ENCODE data around the gene ARF3. TPM values are rescaled to one million over a fixed set of nuclear protein-coding genes. Genes with fewer than 3 reads are reported as not detected.

The ARF3 gene
- polyA plus RNA-seq, 4 donors, result 37.3 to 104 (median 67.4) TPM

DNA sequence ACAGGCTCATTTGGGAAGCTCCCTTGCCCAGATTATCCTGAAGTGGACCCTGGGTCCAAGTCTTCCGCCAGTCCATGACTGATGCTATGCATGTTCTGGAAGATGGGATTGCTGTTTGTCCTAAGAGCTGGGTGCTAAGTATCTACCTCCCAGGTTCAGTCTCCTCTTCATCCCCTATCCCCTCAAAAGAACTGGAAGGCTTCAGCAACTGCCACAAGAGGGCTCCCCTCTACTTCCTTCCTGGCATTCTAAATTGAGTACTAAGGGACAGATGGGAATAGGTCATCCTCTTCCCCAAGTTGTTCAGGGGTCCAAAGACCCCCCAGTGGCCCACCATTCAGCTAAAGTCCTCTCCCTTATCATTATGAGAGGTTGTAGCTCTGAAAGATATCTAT, 23.0 kb downstream of the ARF3 start:
- FAIRE-seq (no peak), DNase-seq (peak in 1 of 2 donors; percentile 27)
- Histone ChIP-seq H3K4me1 (ENCODE audit: control insufficient read depth in 3 of 3, insufficient read depth in 2 of 3, low read depth in 1 of 3, low read length in 2 of 3) (no peaks in the 10 kb centered on the region), H3K36me3 (ENCODE audit: control insufficient read depth in 3 of 3, insufficient read depth in 2 of 3, low read depth in 1 of 3, low read length in 3 of 3) (peaks cover 0 to 70% (median 5%) of the 10 kb centered on the region in 3 donors), H3K4me3 (ENCODE audit: low read depth in 1 of 3, low read length in 3 of 3) (no peak overlapping the region), H3K27me3 (ENCODE audit: control insufficient read depth in 3 of 3, insufficient read depth in 3 of 3, low read length in 3 of 3) (no peaks in the 10 kb centered on the region), H3K9me3 (ENCODE audit: control insufficient read depth in 2 of 2, insufficient read depth in 1 of 2, low read depth in 1 of 2, low read length in 1 of 2) (no peaks in the 10 kb centered on the region), H3K27ac (ENCODE audit: low read depth in 1 of 3, low read length in 2 of 3) (peak overlapping the region in 2 of 3 donors; percentile 41 to 89)
- 93 to 100% (median 98%) methylated on average over 1 of the region's 1 CpG for WGBS, 3 donors

DNA sequence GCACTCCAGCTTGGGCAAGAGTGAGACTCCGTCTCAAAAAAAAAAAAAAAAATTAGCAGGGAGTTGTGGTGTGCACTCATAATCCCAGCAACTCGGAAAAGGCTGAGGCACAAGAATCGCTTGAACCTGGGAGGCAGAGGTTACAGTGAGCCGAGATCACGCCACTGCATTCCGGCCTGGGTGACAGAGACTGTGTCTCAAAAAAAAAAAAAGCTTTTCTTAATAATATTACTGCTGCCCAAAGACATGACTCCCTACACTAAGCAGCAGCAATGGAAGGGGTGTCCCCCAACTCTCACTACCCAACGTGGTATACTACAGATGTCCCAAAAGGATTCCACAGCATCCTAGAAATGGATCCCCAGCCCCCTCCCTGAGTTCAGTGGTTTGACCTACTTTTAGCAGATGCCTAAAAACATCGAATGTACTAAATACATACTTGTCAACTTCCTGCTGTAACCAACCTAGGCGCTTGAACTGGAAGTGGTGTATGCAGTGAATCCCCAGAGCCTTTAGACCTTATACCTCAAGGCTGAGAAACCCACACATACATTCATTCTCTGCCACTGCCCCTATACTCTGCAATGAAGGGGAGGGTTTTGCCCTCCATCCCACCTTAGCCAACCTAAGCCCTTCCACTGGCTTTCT, 23.5 kb downstream of the ARF3 start:
- DNase-seq (peak in 1 of 2 donors; percentile 54), FAIRE-seq (no peak)
- H3K36me3 ChIP-seq (ENCODE audit: control insufficient read depth in 3 of 3, insufficient read depth in 2 of 3, low read depth in 1 of 3, low read length in 3 of 3), result peaks cover 0 to 68% (median 4%) of the 10 kb centered on the region in 3 donors
- no peak overlapping the region for H3K4me3 ChIP-seq (ENCODE audit: low read depth in 1 of 3, low read length in 3 of 3)
- no peaks in the 10 kb centered on the region for H3K27me3 ChIP-seq (ENCODE audit: control insufficient read depth in 3 of 3, insufficient read depth in 3 of 3, low read length in 3 of 3)
- 78 to 90% (median 80%) methylated on average over 9 of the region's 9 CpGs for WGBS, 3 donors
- peak overlapping the region in 2 of 3 donors; percentile 41 to 89 for H3K27ac ChIP-seq (ENCODE audit: low read depth in 1 of 3, low read length in 2 of 3)
- H3K4me1 ChIP-seq (ENCODE audit: control insufficient read depth in 3 of 3, insufficient read depth in 2 of 3, low read depth in 1 of 3, low read length in 2 of 3), result no peaks in the 10 kb centered on the region
- no peaks in the 10 kb centered on the region for H3K9me3 ChIP-seq (ENCODE audit: control insufficient read depth in 2 of 2, insufficient read depth in 1 of 2, low read depth in 1 of 2, low read length in 1 of 2)

DNA sequence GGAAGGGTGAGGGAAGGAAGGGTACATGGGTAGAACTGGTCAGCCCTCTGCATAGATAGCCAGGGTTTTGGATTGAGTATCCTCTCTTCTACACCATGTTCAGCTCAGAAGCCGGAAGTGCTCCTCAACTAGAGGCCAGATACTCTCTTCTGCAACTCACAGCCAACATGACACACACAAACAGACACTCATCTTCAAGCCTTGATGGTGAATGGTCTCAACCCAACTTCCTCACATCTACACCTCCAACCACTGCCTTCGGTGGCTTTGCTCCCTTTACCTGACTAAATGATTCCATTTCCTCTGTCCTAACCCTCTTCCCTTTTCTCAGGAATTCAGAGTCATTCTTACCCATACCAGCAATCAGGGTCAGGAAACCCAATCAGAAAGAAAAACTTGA, 24.4 kb downstream of the ARF3 start:
- H3K27ac ChIP-seq (ENCODE audit: low read depth in 1 of 3, low read length in 2 of 3), result peak overlapping the region in 1 of 3 donors; percentile 59
- FAIRE-seq, result no peak
- 39 to 93% (median 79%) methylated on average over 2 of the region's 2 CpGs for WGBS, 3 donors
- no peak overlapping the region for H3K4me3 ChIP-seq (ENCODE audit: low read depth in 1 of 3, low read length in 3 of 3)
- peaks cover 0 to 63% (median 2%) of the 10 kb centered on the region in 3 donors for H3K36me3 ChIP-seq (ENCODE audit: control insufficient read depth in 3 of 3, insufficient read depth in 2 of 3, low read depth in 1 of 3, low read length in 3 of 3)
- H3K27me3 ChIP-seq (ENCODE audit: control insufficient read depth in 3 of 3, insufficient read depth in 3 of 3, low read length in 3 of 3), result no peaks in the 10 kb centered on the region
- no peaks in the 10 kb centered on the region for H3K9me3 ChIP-seq (ENCODE audit: control insufficient read depth in 2 of 2, insufficient read depth in 1 of 2, low read depth in 1 of 2, low read length in 1 of 2)
- no peaks in the 10 kb centered on the region for H3K4me1 ChIP-seq (ENCODE audit: control insufficient read depth in 3 of 3, insufficient read depth in 2 of 3, low read depth in 1 of 3, low read length in 2 of 3)
- DNase-seq, result peak in 1 of 2 donors; percentile 22

DNA sequence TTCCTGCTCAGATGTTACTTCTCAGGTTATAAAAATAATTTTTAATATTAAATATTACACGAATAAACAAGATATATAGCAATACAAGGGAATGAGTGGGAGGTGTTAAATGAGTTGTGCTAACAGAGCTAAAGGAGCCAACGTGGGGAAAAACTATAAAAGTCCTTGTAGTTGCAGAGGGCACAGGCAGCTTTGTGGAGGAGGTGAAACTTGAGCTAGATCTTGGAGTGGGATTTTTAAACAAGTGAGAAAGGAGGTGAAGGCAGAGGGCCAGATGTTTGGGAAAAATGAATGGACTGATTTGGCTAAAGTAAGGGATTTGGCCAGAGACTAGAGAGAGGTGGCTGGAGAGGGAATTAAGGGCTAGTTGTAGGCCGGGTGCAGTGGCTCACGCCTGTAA, 26.8 kb downstream of the ARF3 start:
- 85 to 92% (median 86%) methylated on average over 4 of the region's 4 CpGs for WGBS, 3 donors
- H3K36me3 ChIP-seq (ENCODE audit: control insufficient read depth in 3 of 3, insufficient read depth in 2 of 3, low read depth in 1 of 3, low read length in 3 of 3), result peaks cover 0 to 42% (median 3%) of the 10 kb centered on the region in 3 donors
- H3K27me3 ChIP-seq (ENCODE audit: control insufficient read depth in 3 of 3, insufficient read depth in 3 of 3, low read length in 3 of 3), result no peaks in the 10 kb centered on the region
- no peak for FAIRE-seq
- DNase-seq, result no peak
- no peak overlapping the region for H3K4me3 ChIP-seq (ENCODE audit: low read depth in 1 of 3, low read length in 3 of 3)
- no peak overlapping the region for H3K27ac ChIP-seq (ENCODE audit: low read depth in 1 of 3, low read length in 2 of 3)
- H3K4me1 ChIP-seq (ENCODE audit: control insufficient read depth in 3 of 3, insufficient read depth in 2 of 3, low read depth in 1 of 3, low read length in 2 of 3), result peaks cover 0 to 4% (median 0%) of the 10 kb centered on the region in 3 donors
- no peaks in the 10 kb centered on the region for H3K9me3 ChIP-seq (ENCODE audit: control insufficient read depth in 2 of 2, insufficient read depth in 1 of 2, low read depth in 1 of 2, low read length in 1 of 2)

DNA sequence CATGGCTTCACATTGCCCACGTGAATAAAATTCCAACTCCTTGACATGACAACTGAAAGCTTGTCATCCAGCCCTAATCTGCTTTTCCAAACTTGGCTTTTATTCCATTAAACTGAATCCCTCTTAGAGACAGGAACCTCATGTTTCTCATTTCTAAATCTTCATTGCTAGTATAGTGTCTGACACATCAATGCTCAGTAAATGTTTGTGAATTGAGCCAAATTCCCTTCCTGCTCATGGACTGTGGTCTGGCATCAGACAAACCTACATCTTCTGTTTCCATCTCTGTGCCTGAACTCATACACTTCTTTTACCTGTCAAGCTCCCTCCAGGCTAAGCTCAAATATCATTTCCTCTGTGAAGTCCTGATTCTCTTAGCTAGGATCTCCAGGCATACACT, 27.7 kb downstream of the ARF3 start:
- no peak for DNase-seq
- H3K27me3 ChIP-seq (ENCODE audit: control insufficient read depth in 3 of 3, insufficient read depth in 3 of 3, low read length in 3 of 3), result no peaks in the 10 kb centered on the region
- peaks cover 0 to 37% (median 3%) of the 10 kb centered on the region in 3 donors for H3K36me3 ChIP-seq (ENCODE audit: control insufficient read depth in 3 of 3, insufficient read depth in 2 of 3, low read depth in 1 of 3, low read length in 3 of 3)
- H3K9me3 ChIP-seq (ENCODE audit: control insufficient read depth in 2 of 2, insufficient read depth in 1 of 2, low read depth in 1 of 2, low read length in 1 of 2), result no peaks in the 10 kb centered on the region
- H3K4me3 ChIP-seq (ENCODE audit: low read depth in 1 of 3, low read length in 3 of 3), result no peak overlapping the region
- no peak overlapping the region for H3K27ac ChIP-seq (ENCODE audit: low read depth in 1 of 3, low read length in 2 of 3)
- WGBS, 3 donors, result 76 to 84% (median 79%) methylated on average over 1 of the region's 1 CpG
- no peak for FAIRE-seq
- H3K4me1 ChIP-seq (ENCODE audit: control insufficient read depth in 3 of 3, insufficient read depth in 2 of 3, low read depth in 1 of 3, low read length in 2 of 3), result peaks cover 0 to 5% (median 0%) of the 10 kb centered on the region in 3 donors

DNA sequence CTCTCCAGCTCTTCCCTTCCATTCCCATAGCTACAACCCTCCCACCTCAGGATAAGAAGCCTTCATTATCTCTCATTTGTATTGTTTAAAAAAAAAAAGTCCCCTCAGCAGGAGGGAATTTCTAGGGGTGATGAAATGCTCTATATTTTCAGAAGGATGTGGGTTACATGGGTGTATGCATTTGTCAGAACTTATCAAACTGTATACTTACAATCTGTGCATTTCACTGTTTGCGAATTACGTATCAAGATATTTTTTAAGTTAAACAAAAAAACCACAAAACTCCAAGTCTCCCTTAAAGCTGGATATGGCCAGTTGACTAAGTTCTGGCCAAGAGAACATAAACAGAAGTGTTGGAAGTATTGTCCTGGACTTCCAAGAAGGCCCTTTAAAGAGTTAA, 30.0 kb downstream of the ARF3 start:
- H3K27ac ChIP-seq (ENCODE audit: low read depth in 1 of 3, low read length in 2 of 3), result no peak overlapping the region
- H3K9me3 ChIP-seq (ENCODE audit: control insufficient read depth in 2 of 2, insufficient read depth in 1 of 2, low read depth in 1 of 2, low read length in 1 of 2), result no peaks in the 10 kb centered on the region
- DNase-seq, result no peak
- peaks cover 0 to 8% (median 3%) of the 10 kb centered on the region in 3 donors for H3K4me1 ChIP-seq (ENCODE audit: control insufficient read depth in 3 of 3, insufficient read depth in 2 of 3, low read depth in 1 of 3, low read length in 2 of 3)
- H3K4me3 ChIP-seq (ENCODE audit: low read depth in 1 of 3, low read length in 3 of 3), result no peak overlapping the region
- H3K36me3 ChIP-seq (ENCODE audit: control insufficient read depth in 3 of 3, insufficient read depth in 2 of 3, low read depth in 1 of 3, low read length in 3 of 3), result peaks cover 0 to 29% (median 3%) of the 10 kb centered on the region in 3 donors
- no peak for FAIRE-seq
- 78 to 88% (median 82%) methylated on average over 2 of the region's 2 CpGs for WGBS, 3 donors
- no peaks in the 10 kb centered on the region for H3K27me3 ChIP-seq (ENCODE audit: control insufficient read depth in 3 of 3, insufficient read depth in 3 of 3, low read length in 3 of 3)

DNA sequence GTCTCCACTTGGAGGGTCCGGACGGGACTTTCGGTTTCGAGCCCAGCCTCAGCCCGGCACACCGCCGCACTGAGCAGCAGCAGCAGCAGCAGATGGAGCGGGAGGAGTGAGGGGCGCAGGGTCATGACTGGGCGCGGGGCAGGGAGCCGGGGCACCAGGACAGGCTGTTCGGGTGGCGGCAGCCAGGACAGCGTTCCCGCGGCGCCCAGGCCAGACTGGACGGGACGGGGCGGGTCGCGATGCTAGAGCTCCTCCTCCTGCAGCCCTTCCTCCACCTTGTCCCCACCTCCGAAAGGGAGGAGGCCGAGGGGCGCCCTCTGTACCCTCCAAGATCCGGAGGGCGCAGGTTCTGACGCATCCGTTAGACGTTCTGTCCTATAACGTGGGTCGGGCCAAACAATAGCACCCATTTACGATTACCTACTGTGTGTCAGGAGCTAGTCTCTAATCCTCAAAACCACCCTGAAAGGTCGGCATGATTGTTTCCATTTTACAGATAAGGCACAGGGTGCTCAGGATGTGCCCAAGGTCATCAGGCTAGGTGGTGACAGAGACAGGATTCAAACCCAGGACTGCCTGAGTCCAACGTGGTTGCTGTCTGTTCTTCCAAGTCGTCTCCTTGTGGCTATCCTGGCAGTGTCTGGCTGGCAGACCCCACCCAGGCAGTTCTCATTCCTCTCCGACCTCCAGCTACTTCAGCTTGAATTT, 31.8 kb downstream of the ARF3 start, which contains the start of gene FKBP11:
FKBP11 (minus strand) TSS at position 189 of the 708 bp plus-strand sequence; CDS start at position 125, 64 bp downstream.
- Histone ChIP-seq H3K9me3 (ENCODE audit: control insufficient read depth in 2 of 2, insufficient read depth in 1 of 2, low read depth in 1 of 2, low read length in 1 of 2) (no peaks in the 10 kb centered on the region), H3K36me3 (ENCODE audit: control insufficient read depth in 3 of 3, insufficient read depth in 2 of 3, low read depth in 1 of 3, low read length in 3 of 3) (peaks cover 0 to 26% (median 3%) of the 10 kb centered on the region in 3 donors), H3K27ac (ENCODE audit: low read depth in 1 of 3, low read length in 2 of 3) (peak within 1 kb of the TSS; percentile 43 to 83 (median 48)), H3K4me1 (ENCODE audit: control insufficient read depth in 3 of 3, insufficient read depth in 2 of 3, low read depth in 1 of 3, low read length in 2 of 3) (peaks cover 0 to 8% (median 3%) of the 10 kb centered on the region in 3 donors), H3K4me3 (ENCODE audit: low read depth in 1 of 3, low read length in 3 of 3) (peak within 1 kb of the TSS; percentile 80 to 96 (median 81)), H3K27me3 (ENCODE audit: control insufficient read depth in 3 of 3, insufficient read depth in 3 of 3, low read length in 3 of 3) (no peaks in the 10 kb centered on the region)
- FAIRE-seq, result no peak
- WGBS, 3 donors, result 1 to 4% (median 3%) methylated on average over 35 to 38 of the region's 38 CpGs
- DNase-seq, result peak; percentile 71 to 83

DNA sequence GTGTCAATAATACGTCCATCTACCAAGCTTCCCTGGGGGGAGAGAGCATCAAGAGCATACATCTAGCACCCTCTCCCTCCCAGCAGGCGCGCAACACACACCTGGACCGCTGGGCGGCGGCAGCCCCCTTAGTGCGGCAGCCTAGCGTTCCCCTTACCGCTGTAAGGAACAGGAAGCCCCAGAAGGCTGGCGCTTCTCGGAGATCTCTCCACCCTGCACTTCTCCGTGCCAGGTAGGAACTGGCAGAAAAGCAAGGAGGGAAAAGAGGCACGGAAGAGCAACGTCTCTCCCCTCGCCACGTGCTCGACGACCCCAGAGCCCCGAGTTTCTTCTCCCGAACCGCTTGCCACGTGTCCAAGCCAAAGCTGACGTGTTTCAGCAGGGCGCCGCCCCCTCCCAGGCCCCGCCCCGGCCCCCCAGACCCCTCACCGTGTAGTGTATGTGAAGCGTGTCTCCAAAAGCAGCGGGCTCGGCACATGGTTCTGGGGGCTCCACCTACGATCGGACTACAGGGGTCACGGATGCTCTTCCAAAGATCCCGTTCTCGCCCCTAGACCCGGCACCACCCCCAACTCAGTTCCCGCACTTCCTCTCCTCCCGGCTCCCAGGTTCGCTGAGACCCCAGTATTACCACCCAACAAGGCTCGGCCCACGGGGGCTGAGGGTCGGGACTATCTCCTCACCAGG, 32.5 kb downstream of the ARF3 start:
- peaks cover 0 to 25% (median 3%) of the 10 kb centered on the region in 3 donors for H3K36me3 ChIP-seq (ENCODE audit: control insufficient read depth in 3 of 3, insufficient read depth in 2 of 3, low read depth in 1 of 3, low read length in 3 of 3)
- peak overlapping the region; percentile 43 to 83 (median 48) for H3K27ac ChIP-seq (ENCODE audit: low read depth in 1 of 3, low read length in 2 of 3)
- FAIRE-seq (no peak), DNase-seq (peak; percentile 53 to 83)
- WGBS, 3 donors, result 0 to 1% (median 1%) methylated on average over 39 to 43 of the region's 43 CpGs
- peak overlapping the region; percentile 80 to 96 (median 81) for H3K4me3 ChIP-seq (ENCODE audit: low read depth in 1 of 3, low read length in 3 of 3)
- peaks cover 0 to 8% (median 3%) of the 10 kb centered on the region in 3 donors for H3K4me1 ChIP-seq (ENCODE audit: control insufficient read depth in 3 of 3, insufficient read depth in 2 of 3, low read depth in 1 of 3, low read length in 2 of 3)
- no peaks in the 10 kb centered on the region for H3K9me3 ChIP-seq (ENCODE audit: control insufficient read depth in 2 of 2, insufficient read depth in 1 of 2, low read depth in 1 of 2, low read length in 1 of 2)
- H3K27me3 ChIP-seq (ENCODE audit: control insufficient read depth in 3 of 3, insufficient read depth in 3 of 3, low read length in 3 of 3), result no peaks in the 10 kb centered on the region

Data from small intestine (tissue), 7 donors.